ENCODE measurements around the gene SPATC1L. TPM values are rescaled to one million over a fixed set of nuclear protein-coding genes. Genes with fewer than 3 reads are reported as not detected.

SPATC1L gene
- total RNA-seq, 1 donor from 2014 or later = 25.3 TPM

GRCh38 chr21:46127239-46128105, 56.8 kb downstream of the SPATC1L start:
- Mint-ChIP-seq H3K27ac (ENCODE audit: unreplicated experiment) (no peak overlapping the region), H3K27me3 (ENCODE audit: unreplicated experiment) (peaks cover 12% of the 10 kb centered on the region), H3K36me3 (ENCODE audit: low read depth, unreplicated experiment) (peaks cover 21% of the 10 kb centered on the region), H3K4me1 (ENCODE audit: unreplicated experiment) (no peaks in the 10 kb centered on the region), H3K4me3 (ENCODE audit: unreplicated experiment) (peak overlapping the region; percentile 59), H3K9me3 (ENCODE audit: unreplicated experiment) (no peaks in the 10 kb centered on the region)
- DNase-seq (ENCODE audit: low spot score) = no peak
- TF ChIP-seq CTCF (IDR thresholded peaks at IDR 0.05; ENCODE audit: unreplicated experiment) = no peak

GRCh38 chr21:46126309-46127238, 57.7 kb downstream of the SPATC1L start:
- no peak overlapping the region for H3K4me3 Mint-ChIP-seq (ENCODE audit: unreplicated experiment)
- peak; percentile 2 for DNase-seq (ENCODE audit: low spot score)
- no peak for TF ChIP-seq CTCF (IDR thresholded peaks at IDR 0.05; ENCODE audit: unreplicated experiment)
- H3K4me1 Mint-ChIP-seq (ENCODE audit: unreplicated experiment) = no peaks in the 10 kb centered on the region
- H3K36me3 Mint-ChIP-seq (ENCODE audit: low read depth, unreplicated experiment) = peaks cover 25% of the 10 kb centered on the region
- no peaks in the 10 kb centered on the region for H3K9me3 Mint-ChIP-seq (ENCODE audit: unreplicated experiment)
- peaks cover 14% of the 10 kb centered on the region for H3K27me3 Mint-ChIP-seq (ENCODE audit: unreplicated experiment)
- H3K27ac Mint-ChIP-seq (ENCODE audit: unreplicated experiment) = no peak overlapping the region

GRCh38 chr21:46125846-46126301, 58.4 kb downstream of the SPATC1L start:
- Mint-ChIP-seq H3K27me3 (ENCODE audit: unreplicated experiment) (peaks cover 14% of the 10 kb centered on the region), H3K4me3 (ENCODE audit: unreplicated experiment) (no peak overlapping the region), H3K4me1 (ENCODE audit: unreplicated experiment) (no peaks in the 10 kb centered on the region), H3K36me3 (ENCODE audit: low read depth, unreplicated experiment) (peaks cover 25% of the 10 kb centered on the region), H3K27ac (ENCODE audit: unreplicated experiment) (no peak overlapping the region), H3K9me3 (ENCODE audit: unreplicated experiment) (no peaks in the 10 kb centered on the region)
- no peak for TF ChIP-seq CTCF (IDR thresholded peaks at IDR 0.05; ENCODE audit: unreplicated experiment)
- no peak for DNase-seq (ENCODE audit: low spot score)

- no peak for TF ChIP-seq CTCF (IDR thresholded peaks at IDR 0.05; ENCODE audit: unreplicated experiment)
- H3K27ac Mint-ChIP-seq (ENCODE audit: unreplicated experiment) = no peak overlapping the region
- peaks cover 14% of the 10 kb centered on the region for H3K27me3 Mint-ChIP-seq (ENCODE audit: unreplicated experiment)
- H3K36me3 Mint-ChIP-seq (ENCODE audit: low read depth, unreplicated experiment) = peaks cover 25% of the 10 kb centered on the region
- peak; percentile 3 for DNase-seq (ENCODE audit: low spot score)
- no peaks in the 10 kb centered on the region for H3K9me3 Mint-ChIP-seq (ENCODE audit: unreplicated experiment)
- no peak overlapping the region for H3K4me3 Mint-ChIP-seq (ENCODE audit: unreplicated experiment)
- no peaks in the 10 kb centered on the region for H3K4me1 Mint-ChIP-seq (ENCODE audit: unreplicated experiment)
Measured at GRCh38 chr21:46124926-46125845, 59.1 kb downstream of the SPATC1L start.
